GM12891 (cell line): ENCODE measurements around the gene KCNMA1.

Experiments
- POLR2AphosphoS5 ChIP-seq: IDR thresholded peaks from 2 replicates; pipeline ENCODE4 v1.6.1; 2011; ENCODE audit warnings: low read depth, low read length, control low read depth
- SPI1 ChIP-seq: IDR thresholded peaks from 2 replicates; pipeline ENCODE4 v1.6.1; 2011; ENCODE audit warnings: low read depth, low read length, control low read depth
- TAF1 ChIP-seq: IDR thresholded peaks from 2 replicates; pipeline ENCODE4 v1.6.1; 2011; ENCODE audit warnings: low read depth, low read length, control low read depth

GRCh38 chr10:77510695-77511094, 126.9 kb downstream of the KCNMA1 start:
- no peak for TF ChIP-seq TAF1
- TF ChIP-seq SPI1 = no peak
- no peak for TF ChIP-seq POLR2AphosphoS5
